Hepatocyte (in vitro differentiated cells): Measurements from ENCODE around the gene PIN1. TPM values are rescaled to one million over a fixed set of nuclear protein-coding genes. Genes with fewer than 3 reads are reported as not detected.
A peak's percentile ranks its signal among the peaks of the same experiment; 100 is the strongest.

Experiments used
- DNase-seq: peaks from one replicate; pipeline ENCODE4 v3.0.0-alpha.2; 2016; ENCODE audit warnings: low spot score
- H2AFZ ChIP-seq: fragments of 200-600 bp; sonication (generic); 2 replicates; pipeline ENCODE4 v1.6.0; 2016; ENCODE audit warnings: antibody characterized with exemption, mild to moderate bottlenecking
- H3K27ac ChIP-seq: fragments of 200-600 bp; sonication (generic); 2 replicates; pipeline ENCODE4 v1.5.1; 2016; ENCODE audit warnings: mild to moderate bottlenecking
- H3K27me3 ChIP-seq: fragments of 200-600 bp; sonication (generic); 2 replicates; pipeline ENCODE4 v1.6.1; 2016
- H3K36me3 ChIP-seq: fragments of 200-600 bp; sonication (generic); replicated peaks from 2 replicates; pipeline ENCODE4 v1.5.1; 2016; ENCODE audit warnings: low read depth; ENCODE audit not compliant: insufficient read depth
- H3K4me1 ChIP-seq: fragments of 200-600 bp; sonication (generic); 2 replicates; pipeline ENCODE4 v1.5.1; 2016; ENCODE audit warnings: mild to moderate bottlenecking, moderate library complexity; ENCODE audit not compliant: insufficient read depth
- H3K4me2 ChIP-seq: fragments of 200-600 bp; sonication (generic); 2 replicates; pipeline ENCODE4 v1.6.0; 2016
- H3K4me3 ChIP-seq: fragments of 200-600 bp; sonication (generic); 2 replicates; pipeline ENCODE4 v1.5.1; 2016; ENCODE audit warnings: mild to moderate bottlenecking
- H3K79me2 ChIP-seq: fragments of 200-600 bp; sonication (generic); 2 replicates; pipeline ENCODE4 v1.6.0; 2017; ENCODE audit warnings: mild to moderate bottlenecking
- H3K9me2 ChIP-seq: fragments of 200-600 bp; sonication (generic); replicated peaks from 2 replicates; pipeline ENCODE4 v1.6.0; 2017; ENCODE audit warnings: mild to moderate bottlenecking; ENCODE audit not compliant: insufficient read depth
- H3K9me3 ChIP-seq: fragments of 200-600 bp; sonication (generic); 2 replicates; pipeline ENCODE4 v1.5.1; 2016; ENCODE audit warnings: low read depth, mild to moderate bottlenecking
- H4K20me1 ChIP-seq: fragments of 200-600 bp; sonication (generic); 2 replicates; pipeline ENCODE4 v1.6.0; 2016; ENCODE audit warnings: mild to moderate bottlenecking; ENCODE audit not compliant: insufficient read depth, poor library complexity, severe bottlenecking
- CTCF ChIP-seq: fragments of 200-600 bp; sonication (generic); IDR thresholded peaks from 2 replicates; pipeline ENCODE4 v1.5.1; 2016; ENCODE audit warnings: antibody characterized with exemption, mild to moderate bottlenecking; ENCODE audit not compliant: poor library complexity
- EZH2 ChIP-seq: fragments of 200-600 bp; sonication (generic); IDR thresholded peaks from 2 replicates; pipeline ENCODE4 v1.6.1; 2016; ENCODE audit warnings: antibody characterized with exemption, mild to moderate bottlenecking, borderline replicate concordance
- EZH2phosphoT487 ChIP-seq: fragments of 200-600 bp; sonication (generic); IDR thresholded peaks from one replicate; pipeline ENCODE4 v1.6.1; 2018; ENCODE audit warnings: antibody characterized with exemption, mild to moderate bottlenecking, low read depth, moderate library complexity; ENCODE audit not compliant: unreplicated experiment, severe bottlenecking
- WGBS: methylation state at CpG from one replicate; pipeline ENCODE4 v1.1.6; 2016; ENCODE audit warnings: low lambda C conversion rate; ENCODE audit errors: missing lambda C conversion rate; 5-methylcytosine and 5-hydroxymethylcytosine counted together
- polyA plus RNA-seq: library from polyadenylated mRNA; unstranded; fragments of >200 nt; fragmentation: Nextera tagmentation; extraction: Ambion mirVana; gene quantifications from 2 replicates; pipeline ENCODE4 v1.2.1, GENCODE V29; 2016
- total RNA-seq: library from RNA; depleted of rRNA; stranded (reverse); fragments of >200 nt; gene quantifications from 2 replicates; pipeline ENCODE4 v1.2.3, GENCODE V29; 2014

PIN1 gene
- total and polyA plus RNA-seq, 2 experiments from 2014 or later: 62.1 to 123 TPM

- H3K4me2 ChIP-seq: peak overlapping the region; percentile 70
- H3K27me3 ChIP-seq: no peaks in the 10 kb centered on the region
- TF ChIP-seq CTCF (no peak), EZH2 (no peak), EZH2phosphoT487 (no peak)
- no peak for DNase-seq
- H3K4me3 ChIP-seq: no peak overlapping the region
- H3K9me2 ChIP-seq: no peaks in the 10 kb centered on the region
- no peak overlapping the region for H2AFZ ChIP-seq
- peaks cover under 1% of the 10 kb centered on the region for H4K20me1 ChIP-seq
- 79% methylated on average over 6 of the region's 6 CpGs for WGBS
- no peaks in the 10 kb centered on the region for H3K9me3 ChIP-seq
- no peaks in the 10 kb centered on the region for H3K36me3 ChIP-seq
- H3K4me1 ChIP-seq: peaks cover 6% of the 10 kb centered on the region
- peaks cover 51% of the 10 kb centered on the region for H3K79me2 ChIP-seq
- H3K27ac ChIP-seq: peak overlapping the region; percentile 7
Observed at GRCh38 chr19:9834307-9834725, 802 bp upstream of the PIN1 start.

- H3K27ac ChIP-seq: no peak overlapping the region
- H3K27me3 ChIP-seq: no peaks in the 10 kb centered on the region
- H2AFZ ChIP-seq: peak overlapping the region; percentile 37
- peak overlapping the region; percentile 92 for H3K4me2 ChIP-seq
- H3K79me2 ChIP-seq: peaks cover 39% of the 10 kb centered on the region
- H4K20me1 ChIP-seq: no peaks in the 10 kb centered on the region
- no peaks in the 10 kb centered on the region for H3K9me2 ChIP-seq
- DNase-seq: no peak
- H3K36me3 ChIP-seq: no peaks in the 10 kb centered on the region
- no peak for TF ChIP-seq EZH2phosphoT487
- TF ChIP-seq CTCF: no peak
- no peak for TF ChIP-seq EZH2
- WGBS: 8% methylated on average over 18 of the region's 28 CpGs
- H3K9me3 ChIP-seq: no peaks in the 10 kb centered on the region
- peak overlapping the region; percentile 40 for H3K4me3 ChIP-seq
- H3K4me1 ChIP-seq: peaks cover 6% of the 10 kb centered on the region
Observed at GRCh38 chr19:9835507-9835949, 410 bp downstream of the PIN1 start.

GRCh38 chr19:9836021-9836420, 903 bp downstream of the PIN1 start:
- peaks cover 6% of the 10 kb centered on the region for H3K4me1 ChIP-seq

More at GRCh38 chr19:9836021-9836420, 903 bp downstream of the PIN1 start:
- Histone ChIP-seq H3K9me2 (no peaks in the 10 kb centered on the region), H3K9me3 (no peaks in the 10 kb centered on the region), H3K27ac (no peak overlapping the region), H3K36me3 (no peaks in the 10 kb centered on the region), H3K4me2 (peak overlapping the region; percentile 92), H3K79me2 (peaks cover 37% of the 10 kb centered on the region), H3K27me3 (no peaks in the 10 kb centered on the region), H4K20me1 (no peaks in the 10 kb centered on the region), H3K4me3 (peak overlapping the region; percentile 40), H2AFZ (peak overlapping the region; percentile 37)
- 24% methylated on average over 5 of the region's 5 CpGs for WGBS
- DNase-seq: no peak
- TF ChIP-seq CTCF: no peak
- TF ChIP-seq EZH2phosphoT487: no peak
- TF ChIP-seq EZH2: no peak
